Measurements from ENCODE around the gene ISCA1.
"Not testable (repeated sequence)": the region's sequence is repeated elsewhere in the genome, so short reads cannot be mapped to it uniquely, and the experiment has no call there.

The ISCA1 gene

DNA sequence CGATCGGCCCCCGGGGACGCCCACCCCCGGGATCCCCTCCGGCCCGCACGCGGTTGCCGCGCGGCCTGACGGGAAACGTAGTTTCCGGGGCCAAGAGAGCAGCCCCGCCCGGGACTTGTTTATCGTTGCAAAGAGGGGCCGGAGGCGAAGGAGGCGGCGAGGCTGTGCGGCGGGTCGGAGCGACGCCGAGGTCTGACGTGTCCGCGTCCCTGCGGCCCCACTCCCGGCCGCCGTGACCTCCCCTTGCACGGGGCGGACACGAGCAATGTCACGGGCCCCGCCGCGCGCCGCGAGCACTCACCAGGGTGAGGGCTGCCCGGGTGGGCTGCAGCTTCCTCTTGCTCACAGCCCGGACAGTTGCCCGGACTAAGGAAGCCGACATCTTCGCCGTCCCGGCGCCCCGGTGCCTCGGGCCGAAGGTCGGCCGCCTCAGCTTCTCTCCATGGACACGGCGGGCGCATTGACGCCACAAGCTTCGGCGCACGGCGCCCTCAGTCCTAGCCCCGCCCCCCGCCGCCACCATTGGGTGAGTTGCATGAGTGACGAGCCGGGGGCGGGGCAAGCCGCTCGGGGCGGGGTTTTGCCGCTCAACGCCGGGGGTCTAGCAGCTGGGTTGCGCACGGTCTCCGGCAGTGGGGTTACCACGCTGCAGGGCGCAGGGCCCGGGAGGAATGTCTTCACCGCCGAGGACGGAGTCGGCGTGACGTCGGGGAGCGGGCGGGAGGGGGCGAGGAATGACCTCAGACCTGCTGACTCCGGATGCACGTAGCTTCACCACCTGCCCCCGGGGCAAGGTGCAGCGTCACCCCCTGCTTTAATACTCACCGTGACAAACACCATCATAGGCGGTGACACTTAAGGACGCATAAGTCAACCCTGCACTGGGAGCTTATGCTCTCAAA, at the start of gene ISCA1:
ISCA1 (minus strand) TSS at position 462 of the 902 bp plus-strand sequence; CDS start at position 382, 80 bp downstream.
- DNase-seq (peak; percentile 99), ATAC-seq (peak; percentile 89)

DNA sequence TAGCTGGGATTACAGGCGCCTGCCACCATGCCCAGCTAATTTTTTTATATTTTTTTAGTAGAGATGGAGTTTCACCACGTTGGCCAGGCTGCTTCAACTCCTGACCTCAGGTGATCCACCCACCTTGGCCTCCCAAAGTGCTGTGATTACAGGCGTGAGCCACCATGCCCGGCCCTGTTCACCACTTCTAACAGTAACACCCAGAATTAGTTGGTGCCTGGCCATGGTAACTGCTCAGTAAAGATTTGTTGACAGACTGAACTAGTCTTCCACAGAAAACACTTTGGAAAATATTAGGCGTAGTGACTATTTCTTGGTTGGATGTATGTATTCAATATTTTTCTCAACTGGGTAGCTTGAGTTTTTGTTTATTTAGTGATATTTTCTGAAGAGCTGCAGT, 47.8 kb upstream of the ISCA1 start:
- ATAC-seq (peak; percentile 77), DNase-seq (no peak)

DNA sequence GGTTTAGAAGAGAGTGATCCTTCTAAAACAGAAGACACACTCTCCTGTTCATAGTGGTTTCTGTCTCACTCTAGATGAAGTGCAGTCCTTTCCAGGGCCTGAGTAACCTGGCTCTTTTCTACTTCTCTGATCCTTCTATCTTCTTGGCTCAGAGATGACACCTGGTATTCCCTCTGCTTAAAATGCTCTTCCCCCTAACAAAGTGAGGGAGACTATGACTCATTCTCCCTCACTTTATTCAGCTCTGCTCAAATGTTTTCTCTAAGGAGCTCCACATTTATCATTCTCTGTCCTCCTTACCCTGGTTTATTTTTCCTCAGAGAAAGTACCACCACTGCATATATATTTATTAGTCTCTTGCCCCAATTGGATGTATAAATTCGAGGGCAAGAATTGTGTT, 47.3 kb upstream of the ISCA1 start:
- DNase-seq, result no peak
- peak; percentile 36 for ATAC-seq

DNA sequence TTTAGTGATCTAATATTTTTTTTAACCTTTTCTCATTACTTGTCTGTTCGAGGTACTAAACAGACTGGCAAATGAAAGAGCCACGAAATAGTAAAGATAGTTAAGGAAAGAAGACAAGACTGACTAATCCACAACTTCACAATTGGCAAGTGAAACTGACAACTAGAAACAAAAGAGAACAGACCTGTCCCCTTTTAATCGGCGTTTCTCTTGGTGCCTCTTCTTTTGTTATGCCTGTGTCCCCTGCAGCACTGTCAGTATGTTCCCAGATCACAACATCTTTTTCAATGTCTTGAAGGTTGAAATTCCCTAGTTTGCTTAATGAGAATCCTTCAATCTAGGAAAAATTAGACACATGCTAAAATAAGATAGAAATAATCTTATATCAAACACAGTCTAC, 45.8 kb upstream of the ISCA1 start:
- DNase-seq, result no peak
- ATAC-seq, result no peak

DNA sequence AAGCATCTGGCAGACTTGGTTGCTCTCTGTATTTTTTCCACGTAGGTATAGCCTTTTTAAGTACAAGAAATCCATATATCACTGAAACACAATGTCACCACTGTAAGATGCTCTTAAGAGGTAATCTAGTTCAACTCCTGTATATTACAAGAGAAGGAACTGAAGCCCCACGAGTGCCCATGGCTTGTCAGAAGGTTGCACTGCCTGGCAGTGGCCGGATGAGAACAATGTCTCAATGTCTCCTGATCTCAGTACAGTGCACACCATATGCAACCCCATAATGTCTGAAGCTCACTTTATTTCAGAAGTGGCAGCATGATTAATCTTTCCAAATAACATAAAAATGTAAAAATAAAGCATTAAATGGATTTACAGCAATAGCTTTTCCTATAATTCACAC, 44.2 kb upstream of the ISCA1 start:
- ATAC-seq, result no peak

DNA sequence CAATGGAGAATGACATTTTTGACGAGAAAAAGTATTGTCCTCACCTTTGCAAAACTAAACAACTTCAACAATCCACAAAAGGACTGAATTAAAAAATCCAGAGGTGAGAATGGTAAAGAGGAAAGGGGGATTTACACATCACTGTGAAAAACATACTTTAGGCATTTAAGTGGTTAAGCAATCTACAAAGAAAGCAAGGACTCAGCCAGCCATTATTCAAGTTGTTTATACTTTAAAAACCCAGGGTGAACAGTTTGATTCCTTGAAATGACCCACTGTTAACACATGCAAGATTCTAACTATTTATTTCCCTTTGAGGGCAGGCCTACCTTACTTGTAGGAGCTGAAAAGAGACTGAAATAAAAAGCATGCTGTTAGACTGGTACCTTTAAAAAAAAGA, 42.6 kb upstream of the ISCA1 start:
- ATAC-seq, result no peak
- DNase-seq, result no peak

More for the DNA sequence above, 44.2 kb upstream of the ISCA1 start:
- no peak for DNase-seq

DNA sequence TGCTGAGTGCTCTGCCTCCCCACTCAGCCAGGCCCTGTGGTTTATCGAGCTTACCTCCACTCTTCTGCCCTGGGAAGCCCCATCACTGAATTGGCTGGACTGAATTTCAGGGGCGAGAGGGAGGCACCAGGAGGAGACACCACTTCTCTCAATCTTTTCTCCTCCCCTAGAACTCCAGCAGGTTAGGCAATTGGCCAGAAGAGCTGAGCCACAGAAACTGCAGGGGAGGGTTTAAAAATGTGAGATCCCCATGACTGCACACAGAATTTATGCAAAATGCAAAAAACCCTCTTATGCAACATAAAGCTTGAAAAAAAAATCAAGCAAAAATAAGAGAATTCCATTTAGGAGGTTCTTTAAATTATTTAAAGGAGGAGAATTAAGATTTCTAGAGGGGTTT, 42.0 kb upstream of the ISCA1 start:
- no peak for ATAC-seq
- no peak for DNase-seq

DNA sequence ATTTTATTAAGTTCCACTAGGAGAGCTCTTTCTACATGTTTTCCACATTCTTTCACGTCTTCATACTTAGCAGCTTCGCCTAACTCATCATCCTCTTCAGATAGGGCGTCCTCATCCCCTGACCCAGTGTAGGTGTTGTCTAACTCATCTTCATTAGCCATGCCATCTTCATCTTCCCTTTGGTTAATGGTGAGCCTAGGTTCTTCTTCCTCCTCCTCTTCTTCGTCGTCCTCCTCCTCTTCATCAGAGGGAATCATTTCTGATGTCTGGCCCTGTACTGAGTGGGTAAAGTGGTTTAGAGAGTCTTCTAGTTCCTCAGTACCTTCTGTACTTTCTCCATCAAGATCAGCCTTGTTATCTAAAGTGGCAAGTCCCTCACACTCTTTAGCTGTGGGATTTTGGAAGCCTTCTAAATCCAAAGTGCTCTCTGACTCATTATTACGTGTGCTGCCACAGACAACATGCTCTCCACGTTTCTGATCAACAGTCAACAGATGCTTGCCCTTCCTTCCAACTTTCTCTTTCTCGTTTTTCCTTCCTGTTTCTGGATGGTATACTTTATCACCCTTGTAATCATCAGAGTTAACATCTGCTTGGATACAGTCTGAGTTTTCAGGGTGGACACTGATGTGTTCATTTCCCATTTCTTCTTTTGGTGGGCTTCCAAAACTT, 40.8 kb upstream of the ISCA1 start:
- ATAC-seq, result no peak
- DNase-seq, result no peak

DNA sequence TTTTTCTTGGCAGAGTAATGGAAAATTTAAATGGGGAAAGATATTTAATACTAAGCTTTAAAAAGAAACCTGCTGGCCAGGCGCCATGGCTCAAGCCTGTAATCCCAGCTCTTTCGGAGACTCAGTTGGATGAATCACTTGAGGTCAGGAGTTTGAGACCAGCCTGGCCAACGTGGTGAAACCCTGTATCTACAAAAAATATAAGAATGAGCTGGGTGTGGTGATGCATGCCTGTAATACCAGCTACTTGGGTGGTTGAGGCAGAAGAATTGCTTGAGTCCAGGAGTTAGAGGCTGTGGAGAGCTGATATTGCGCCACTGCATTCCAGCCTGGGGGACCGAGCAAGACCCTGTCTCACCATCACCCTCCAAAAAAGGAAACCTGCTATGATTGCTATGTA, 39.0 kb upstream of the ISCA1 start:
- DNase-seq (no peak), ATAC-seq (no peak)

DNA sequence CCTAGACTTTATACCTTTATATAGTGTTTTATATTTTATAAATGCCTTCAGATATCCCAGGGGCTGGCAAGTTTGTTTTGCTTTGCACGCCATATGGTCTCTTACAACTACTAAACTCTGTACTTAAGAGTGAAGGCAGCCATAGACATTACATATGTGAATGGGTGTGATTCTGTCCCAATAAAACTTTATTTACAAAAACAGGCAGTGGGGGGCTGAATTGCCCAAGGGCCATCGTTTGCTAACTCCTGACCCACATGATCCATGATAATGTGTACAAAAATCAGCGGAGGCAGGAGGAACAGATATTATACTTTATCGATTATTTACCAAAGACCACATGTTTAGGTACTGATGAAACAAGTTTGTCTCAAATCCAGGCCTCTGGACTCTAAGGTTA, 35.8 kb upstream of the ISCA1 start:
- ATAC-seq, result no peak

DNA sequence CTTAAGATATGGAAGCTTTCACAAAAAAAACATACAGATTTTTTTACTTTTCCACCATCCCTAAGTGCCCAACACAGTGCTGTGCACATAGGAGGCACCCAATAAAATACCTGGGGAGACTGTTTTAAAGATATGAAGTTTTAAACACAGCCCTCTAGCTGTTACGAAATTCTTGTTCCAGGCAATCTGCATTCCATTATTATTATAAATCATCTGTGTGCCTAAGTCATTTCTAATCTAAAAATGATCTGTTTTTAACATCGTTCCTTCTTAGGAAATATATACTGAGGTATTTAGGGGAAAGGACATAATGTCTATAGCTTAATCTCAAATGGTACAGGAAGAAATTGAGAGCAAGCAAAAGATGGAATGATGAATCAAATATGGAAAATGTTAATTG, 32.7 kb upstream of the ISCA1 start:
- no peak for DNase-seq
- no peak for ATAC-seq

More for the DNA sequence above, 35.8 kb upstream of the ISCA1 start:
- no peak for DNase-seq

DNA sequence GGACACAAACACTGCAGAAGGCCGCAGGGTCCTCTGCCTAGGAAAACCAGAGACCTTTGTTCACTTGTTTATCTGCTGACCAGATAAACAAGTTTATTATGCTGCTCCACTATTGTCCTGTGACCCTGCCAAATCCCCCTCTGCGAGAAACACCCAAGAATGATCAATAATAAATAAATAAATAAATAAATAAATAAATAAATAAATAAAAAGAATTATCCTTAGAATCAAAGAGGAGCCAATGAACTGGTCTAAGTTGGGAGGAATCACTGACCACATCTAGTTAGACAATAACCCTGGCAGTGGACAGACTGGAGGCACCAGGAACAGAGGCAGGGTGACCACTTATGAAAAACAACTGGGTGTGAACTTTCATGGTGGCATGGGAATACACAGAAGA, 30.6 kb upstream of the ISCA1 start:
- ATAC-seq, DNase-seq: not testable (repeated sequence)

DNA sequence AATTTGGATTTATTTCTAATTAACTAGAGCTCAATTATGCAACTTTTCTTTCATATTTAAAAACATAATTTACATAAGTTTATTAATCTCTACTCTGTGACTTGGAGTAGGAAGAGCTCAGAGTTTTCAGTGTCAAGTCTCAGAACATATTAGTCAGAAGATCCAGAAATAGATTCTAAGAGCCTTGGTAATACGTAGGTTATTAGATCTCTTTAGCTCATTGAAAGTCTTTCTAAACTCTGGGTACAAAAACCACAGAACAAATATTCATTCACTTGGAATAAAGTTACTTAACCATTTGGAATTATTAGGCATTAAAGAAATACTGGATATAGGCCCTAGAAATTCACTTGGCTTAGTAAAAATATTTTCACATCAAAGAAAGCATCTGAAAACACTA, 26.3 kb upstream of the ISCA1 start:
- ATAC-seq (no peak), DNase-seq (no peak)

DNA sequence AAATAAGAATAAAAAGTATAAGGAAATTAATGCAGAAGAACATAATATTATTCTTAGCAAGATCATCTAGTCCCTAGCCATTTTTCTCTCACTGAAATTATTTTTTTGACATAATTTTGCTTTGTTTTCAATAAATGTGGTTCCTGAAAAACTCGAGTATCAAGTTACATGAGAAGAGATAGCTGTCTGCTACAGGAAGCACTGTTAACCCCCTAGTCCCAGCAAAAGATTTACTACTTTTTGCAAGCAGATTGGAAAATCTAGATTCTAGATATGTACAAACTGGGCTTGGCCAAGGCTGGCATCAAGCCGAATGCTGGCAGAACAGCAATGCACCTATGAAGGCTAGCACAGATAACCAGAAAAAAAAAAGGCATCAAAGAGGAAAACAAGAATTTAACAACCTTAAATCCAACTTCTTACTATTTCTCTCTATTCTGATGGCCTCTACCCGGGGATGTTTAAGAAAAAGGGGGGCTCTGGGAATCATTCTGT, 21.9 kb upstream of the ISCA1 start:
- no peak for ATAC-seq
- DNase-seq, result no peak

DNA sequence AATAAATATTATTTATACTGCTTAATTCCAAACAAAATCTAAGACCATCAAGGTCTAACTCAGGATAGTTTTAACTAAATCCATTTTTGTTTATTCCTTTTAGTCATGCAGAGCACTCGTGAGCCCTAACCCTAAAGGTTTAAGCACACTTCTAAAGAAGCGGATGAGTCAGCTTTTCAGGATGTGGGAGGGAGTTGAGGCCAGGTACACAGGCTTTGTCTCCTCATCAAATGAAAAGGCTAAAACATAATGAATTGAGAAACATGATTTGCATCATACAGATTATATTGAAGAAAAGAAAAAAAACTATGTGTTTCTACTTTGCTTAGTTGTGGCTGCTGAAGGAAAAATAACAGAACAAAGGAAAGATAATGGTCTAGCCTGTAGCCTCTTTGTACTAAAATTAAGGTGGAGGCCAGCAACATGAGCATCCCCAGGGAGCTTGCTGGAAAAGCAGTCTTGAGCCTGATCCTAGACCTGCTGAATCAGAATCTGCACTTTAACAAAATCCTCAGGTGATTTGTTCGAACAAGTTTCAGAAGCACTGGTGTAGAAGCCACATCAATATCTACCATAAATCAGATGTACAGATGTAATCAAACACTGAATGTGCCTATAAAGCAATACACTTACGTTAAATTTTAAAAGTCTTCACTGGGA, 21.1 kb upstream of the ISCA1 start:
- peak; percentile 28 for DNase-seq
- peak; percentile 96 for ATAC-seq

DNA sequence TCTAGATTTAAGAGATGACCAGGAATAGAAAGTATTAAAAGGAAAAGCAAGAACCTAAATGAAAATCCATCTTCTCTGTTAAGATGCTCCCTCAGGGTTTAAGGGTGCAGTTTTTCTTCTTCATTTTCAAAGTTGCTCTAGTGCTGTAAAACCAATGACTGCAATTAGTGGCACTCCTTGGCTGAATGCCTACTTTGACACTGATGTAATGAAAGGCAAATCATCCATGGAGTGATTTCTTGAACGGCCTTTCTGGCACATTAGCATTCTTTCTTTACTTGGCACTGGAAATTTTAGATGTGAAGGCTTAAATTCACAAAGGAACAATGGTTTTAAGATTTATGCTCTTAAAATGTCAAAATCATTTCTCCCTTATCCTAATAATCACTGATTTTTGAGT, 19.3 kb upstream of the ISCA1 start:
- no peak for DNase-seq
- no peak for ATAC-seq

DNA sequence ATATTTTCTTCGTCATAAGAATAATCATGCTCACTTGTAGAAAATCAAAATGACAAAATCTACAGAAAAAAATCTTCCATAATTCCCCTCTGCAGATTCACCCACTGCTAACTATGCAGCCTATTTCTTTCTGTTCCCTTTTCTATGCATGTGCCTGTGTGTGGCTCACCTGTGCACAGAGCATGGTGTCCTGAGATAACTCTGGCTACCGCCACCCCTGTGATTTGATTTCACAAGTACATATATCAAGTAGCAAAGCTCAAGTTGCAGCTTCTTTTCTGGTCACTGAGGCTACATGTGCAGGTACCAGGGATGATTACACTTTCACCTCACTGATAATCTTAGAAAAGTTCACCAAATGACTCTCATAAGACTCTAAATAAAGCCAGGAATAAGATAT, 18.4 kb upstream of the ISCA1 start:
- DNase-seq, result no peak
- no peak for ATAC-seq

DNA sequence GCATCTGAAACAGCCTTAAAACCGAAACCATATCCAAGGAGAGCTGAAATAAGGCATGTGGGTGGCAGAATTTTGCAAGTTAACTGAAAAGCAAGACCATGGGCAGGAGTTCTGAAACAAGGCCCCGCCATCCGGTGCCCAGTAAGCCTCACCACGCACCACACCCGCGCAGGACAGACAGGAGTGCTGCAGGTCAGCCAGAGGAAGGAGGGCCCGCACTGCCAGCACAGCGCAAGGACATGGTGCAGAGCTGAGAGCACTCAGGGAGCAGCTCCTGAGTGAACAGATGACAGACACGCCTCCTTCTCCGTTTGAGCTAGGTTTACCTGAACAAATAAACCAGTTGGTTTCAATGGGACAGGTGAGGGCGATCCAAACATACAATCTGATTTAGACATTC, 16.5 kb upstream of the ISCA1 start:
- ATAC-seq, result no peak
- no peak for DNase-seq

DNA sequence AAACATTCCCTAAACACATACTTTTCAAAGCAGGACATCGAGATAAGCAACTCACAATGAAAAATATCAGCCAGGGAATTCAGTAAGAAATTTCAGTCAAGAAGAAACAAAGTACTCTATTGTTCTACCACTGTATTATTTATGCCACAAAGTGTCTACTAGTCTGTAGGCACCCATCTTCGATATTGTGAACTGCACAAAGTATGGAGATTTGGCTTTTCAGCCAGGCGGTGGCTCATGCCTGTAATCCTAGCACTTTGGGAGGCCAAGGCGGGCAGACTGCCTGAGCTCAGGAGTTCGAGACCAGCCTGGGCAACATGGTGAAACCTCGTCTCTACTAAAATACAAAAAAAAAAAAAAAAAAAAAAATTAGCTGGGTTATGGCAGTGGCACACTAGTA, 8.0 kb upstream of the ISCA1 start:
- DNase-seq, ATAC-seq: not testable (repeated sequence)

DNA sequence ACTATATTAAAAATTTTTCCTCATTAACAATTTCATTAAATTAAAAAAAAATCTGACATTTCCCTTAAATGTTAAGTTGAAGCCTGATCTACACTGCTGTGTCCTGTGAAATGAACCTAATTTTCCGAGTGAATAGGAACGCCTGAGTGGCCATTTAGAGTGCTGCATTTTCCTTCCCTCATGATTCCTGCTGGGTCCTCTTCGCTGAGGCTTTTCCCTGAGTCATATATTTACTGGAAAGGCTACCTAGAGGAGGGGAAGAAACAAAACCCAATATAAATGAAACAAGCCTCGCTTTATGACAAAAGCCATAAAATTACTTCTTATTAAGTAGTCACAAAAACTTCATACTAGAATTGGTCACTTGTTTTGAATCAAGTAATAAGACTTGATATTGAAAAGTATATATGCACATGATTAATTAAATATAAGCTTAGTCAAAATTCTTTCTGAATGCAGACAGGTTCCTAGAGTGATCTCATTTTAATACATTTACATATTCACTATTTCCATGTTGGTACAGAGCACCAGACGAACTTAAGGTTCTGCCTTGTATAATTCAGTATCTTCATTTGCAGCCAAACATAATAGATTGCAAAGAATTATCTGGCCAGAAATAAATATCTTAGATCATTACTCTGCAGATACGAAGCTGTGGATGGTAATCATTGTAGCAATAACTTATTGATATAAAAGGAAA, 6.3 kb upstream of the ISCA1 start:
- ATAC-seq (no peak), DNase-seq (no peak)

DNA sequence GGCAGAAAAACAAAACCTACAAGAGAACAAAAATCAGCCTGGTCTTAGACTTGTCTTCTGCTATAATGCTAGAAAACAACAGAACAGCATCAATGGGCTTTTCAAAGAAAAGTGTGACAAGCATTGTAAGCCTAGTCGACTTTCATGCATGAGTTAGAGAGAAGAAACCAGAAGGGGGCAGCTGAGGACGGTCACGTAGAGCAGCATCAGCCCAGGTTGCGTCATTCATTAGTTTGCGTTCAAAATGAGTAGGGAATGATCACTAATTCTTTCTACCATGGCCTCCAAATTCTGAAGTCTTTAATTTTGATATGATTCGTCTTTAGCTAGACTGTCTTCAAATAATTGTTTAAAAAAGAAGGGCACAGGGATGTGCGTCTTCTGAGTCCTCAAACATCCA, 4.7 kb upstream of the ISCA1 start:
- DNase-seq (no peak), ATAC-seq (no peak)

DNA sequence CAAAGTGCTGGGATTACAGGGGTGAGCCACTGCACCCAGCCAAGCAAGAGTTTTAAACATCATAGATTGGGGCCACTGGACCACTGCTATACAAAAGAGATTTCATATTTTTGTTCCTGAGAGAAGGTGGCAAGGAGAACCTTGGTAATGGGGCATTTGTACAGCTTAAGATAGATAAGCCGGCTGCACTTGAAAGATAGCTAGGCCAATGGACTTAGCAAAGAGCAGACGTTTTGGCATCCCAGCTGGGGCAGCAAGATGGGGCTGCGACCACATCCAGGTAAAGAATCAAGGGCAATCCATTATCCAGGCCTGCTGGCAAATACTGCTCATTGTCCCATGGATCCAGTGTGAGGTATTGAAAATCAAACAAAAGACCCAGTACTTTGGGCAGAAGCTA, 3.9 kb upstream of the ISCA1 start:
- no peak for ATAC-seq

More for the DNA sequence above, 3.9 kb upstream of the ISCA1 start:
- no peak for DNase-seq
